Measurements from ENCODE around the gene FBXW7. TPM values are rescaled to one million over a fixed set of nuclear protein-coding genes. Genes with fewer than 3 reads are reported as not detected.

Gene FBXW7
- total RNA-seq, 1 experiment from 2014 or later, result 23.0 TPM

- TF ChIP-seq REST (IDR thresholded peaks at IDR 0.05; ENCODE audit: low read depth) (no peak), CTCF (IDR thresholded peaks at IDR 0.05 in 2 of 3, conservative IDR thresholded peaks at IDR 0.05 in 1 of 3; ENCODE audit: borderline replicate concordance in 1 of 3, insufficient read depth in 1 of 3, low read depth in 2 of 3, low read length in 2 of 3) (no peak), CBX3 (IDR thresholded peaks at IDR 0.05; ENCODE audit: low read depth) (no peak)
Measured at GRCh38 chr4:152372444-152372843, 163.4 kb downstream of the FBXW7 start (continued).

GRCh38 chr4:152369902-152370295 is 166.0 kb downstream of the FBXW7 start:
- intact Hi-C loops (cut with micrococcal nuclease), result loop anchor here (10.0 kb wide), 3 partner anchors 265 to 725 kb away; partner anchors contain the start of gene GATB
- ChIA-PET RAD21 (ENCODE audit: low non-redundant PET in 1 of 2, low total read pairs in 2 of 2, uncharacterized antibody in 2 of 2, unreplicated experiment in 2 of 2) (interaction anchor here in 1 of 2 experiments (0.6 kb wide), 1 partner anchor 55 kb away, joined by 4 read pairs; no protein-coding TSS in a partner anchor), POLR2A (no interaction called here), CTCF (interaction anchor here (0.6 to 0.9 kb wide), 2 partner anchors 11 to 16 kb away, joined by 3 to 4 read pairs; no protein-coding TSS in a partner anchor)
- peaks cover 6% of the 10 kb centered on the region; the same call in 1 of the 2 replicates for H4K20me1 ChIP-seq (ENCODE audit: insufficient read depth)
- DNase-seq (ENCODE audit: low read depth, low spot score) (no peak), ATAC-seq (no peak)
- TF ChIP-seq CEBPB (IDR thresholded peaks at IDR 0.05; ENCODE audit: low read depth) (no peak), CTCF (IDR thresholded peaks at IDR 0.05 in 2 of 3, conservative IDR thresholded peaks at IDR 0.05 in 1 of 3; ENCODE audit: borderline replicate concordance in 1 of 3, insufficient read depth in 1 of 3, low read depth in 2 of 3, low read length in 2 of 3) (peak; percentile 7 to 49 (median 22); a peak in 2 of 6 replicates), RAD21 (IDR thresholded peaks at IDR 0.05; ENCODE audit: low read depth) (peak; percentile 54), MAX (IDR thresholded peaks at IDR 0.05) (no peak), REST (IDR thresholded peaks at IDR 0.05; ENCODE audit: low read depth) (no peak)
- H3K27ac ChIP-seq (ENCODE audit: low read depth, low read length), result no peak overlapping the region
- H3K36me3 ChIP-seq (ENCODE audit: control insufficient read depth in 1 of 2, insufficient read depth in 2 of 2, low read length in 2 of 2), result no peaks in the 10 kb centered on the region
- H3K9me2 ChIP-seq (ENCODE audit: insufficient read depth), result no peaks in the 10 kb centered on the region
- BruUV-seq (replicated peaks), result no TSS peak
- no peaks in the 10 kb centered on the region for H3K4me1 ChIP-seq (ENCODE audit: control insufficient read depth in 1 of 2, insufficient read depth in 2 of 2, low read length in 2 of 2)
- H3K79me2 ChIP-seq (ENCODE audit: insufficient read depth, low read length), result 0 out of 2 replicates have a peak, but pooled peaks cover 3% of the 10 kb centered on the region
- H2AFZ ChIP-seq (ENCODE audit: low read depth, low read length, poor library complexity, severe bottlenecking), result no peak overlapping the region
- no peak overlapping the region for H3K4me2 ChIP-seq (ENCODE audit: low read length)
- no peaks in the 10 kb centered on the region for H3K9me3 ChIP-seq (ENCODE audit: control insufficient read depth in 1 of 2, insufficient read depth in 1 of 2, low read depth in 1 of 2, low read length in 2 of 2)
- no peak overlapping the region for H3K4me3 ChIP-seq (replicated peaks in 1 of 2; ENCODE audit: low read depth in 1 of 2, low read length in 2 of 2)
- no peak overlapping the region for H3K9ac ChIP-seq (ENCODE audit: low read length)
- H3K27me3 ChIP-seq (ENCODE audit: insufficient read depth, low read length), result no peaks in the 10 kb centered on the region

Measured in HCT116 (cell line).